Endothelial cell of umbilical vein (primary cell): Measurements from ENCODE around the gene TMEM178B. TPM values are rescaled to one million over a fixed set of nuclear protein-coding genes. Genes with fewer than 3 reads are reported as not detected.

Experiments used
- BruUV-seq: library from RNA; stranded (reverse); fragments of 400-500 nt; replicated peaks from 2 replicates; lab custom pipeline; 2021; lab: Mats Ljungman, UMichigan
- CTCF ChIA-PET: fragments of 300-600, 350-600 bp; sonication (Branson Sonifier 250); formaldehyde crosslinking; loops from one replicate; lab custom pipeline; 2021; ENCODE audit warnings: antibody characterized with exemption, inconsistent platforms; lab: Charles Lee
- POLR2A ChIA-PET: fragments of 300-600, 350-600 bp; sonication (Branson Sonifier 250); formaldehyde crosslinking; loops from one replicate; lab custom pipeline; 2021; ENCODE audit warnings: antibody characterized with exemption, inconsistent platforms; lab: Charles Lee
- DNase-seq: peaks from one replicate; pipeline ENCODE4 v3.0.0-alpha.2; 2011; ENCODE audit warnings: low read depth, low spot score
- FAIRE-seq: peaks from 2 replicates; lab custom pipeline; 2011; peaks lifted over from hg19 to GRCh38; lab: Jason Lieb, UNC
- H2AFZ ChIP-seq: 2 replicates; pipeline ENCODE4 v1.6.0; 2012; ENCODE audit warnings: low read depth, low read length, control low read depth, inconsistent platforms
- H3K27ac ChIP-seq: 2 replicates; pipeline ENCODE4 v1.5.1; 2011; ENCODE audit warnings: low read depth, mild to moderate bottlenecking, control low read depth, low read length, moderate library complexity; ENCODE audit not compliant: insufficient read depth
- H3K27me3 ChIP-seq, 2 experiments: 2 replicates each; pipeline versions ENCODE4 v1.6.0 to v1.6.1; 2011; ENCODE audit warnings: low read length in 2 of 2, mixed read lengths in 1 of 2; ENCODE audit not compliant: control insufficient read depth in 2 of 2, insufficient read depth in 2 of 2
- H3K36me3 ChIP-seq, 2 experiments: 2 replicates in 1 of 2; 3 replicates in 1 of 2; pipeline ENCODE4 v1.5.1; 2011; ENCODE audit warnings: low read length in 2 of 2, mild to moderate bottlenecking in 1 of 2, moderate library complexity in 1 of 2; ENCODE audit not compliant: control insufficient read depth in 2 of 2, insufficient read depth in 2 of 2; ENCODE audit errors: extremely low read depth in 1 of 2
- H3K4me1 ChIP-seq: 3 replicates; pipeline ENCODE4 v1.5.1; 2011; ENCODE audit warnings: mild to moderate bottlenecking, low read length; ENCODE audit not compliant: control insufficient read depth, insufficient read depth; ENCODE audit errors: extremely low read depth
- H3K4me2 ChIP-seq: 2 replicates; pipeline ENCODE4 v1.6.1; 2011; ENCODE audit warnings: low read length, control low read depth, mixed read lengths; ENCODE audit not compliant: insufficient read depth
- H3K4me3 ChIP-seq, 3 experiments: fragments of 200-600 bp in 1 of 3; sonication (generic), shearing (Covaris generic) in 1 of 3; replicated peaks in 1 of 3; 2 replicates each; pipeline ENCODE4 v1.5.1; 2011 to 2016; ENCODE audit warnings: control low read depth in 3 of 3, low read length in 3 of 3, mild to moderate bottlenecking in 2 of 3, inconsistent platforms in 1 of 3, low read depth in 1 of 3, moderate library complexity in 1 of 3; ENCODE audit not compliant: insufficient read depth in 1 of 3
- H3K79me2 ChIP-seq: 2 replicates; pipeline ENCODE4 v1.6.0; 2012; ENCODE audit warnings: low read length, inconsistent platforms; ENCODE audit not compliant: control insufficient read depth, insufficient read depth
- H3K9ac ChIP-seq: replicated peaks from 2 replicates; pipeline ENCODE3; 2011; ENCODE audit warnings: low read length, control low read depth; ENCODE audit not compliant: insufficient read depth; ENCODE audit errors: extremely low read depth
- H3K9me1 ChIP-seq: replicated peaks from 3 replicates; pipeline ENCODE4 v1.6.0; 2011; ENCODE audit warnings: mild to moderate bottlenecking, low read length; ENCODE audit not compliant: control insufficient read depth, insufficient read depth; ENCODE audit errors: extremely low read depth
- H3K9me3 ChIP-seq: replicated peaks from 2 replicates; pipeline ENCODE4 v1.5.1; 2012; ENCODE audit warnings: low read length, inconsistent platforms; ENCODE audit not compliant: control insufficient read depth, insufficient read depth
- H4K20me1 ChIP-seq: replicated peaks from 2 replicates; pipeline ENCODE3; 2011; ENCODE audit warnings: mild to moderate bottlenecking, low read length; ENCODE audit not compliant: control insufficient read depth, insufficient read depth; ENCODE audit errors: extremely low read depth
- EZH2 ChIP-seq: IDR thresholded peaks from 2 replicates; pipeline ENCODE4 v1.6.1; 2012; ENCODE audit warnings: borderline replicate concordance, low read depth, mild to moderate bottlenecking, moderate library complexity, low read length, inconsistent platforms; ENCODE audit not compliant: severe bottlenecking
- FOS ChIP-seq: IDR thresholded peaks from 2 replicates; pipeline ENCODE4 v1.6.1; 2011; ENCODE audit warnings: mild to moderate bottlenecking, low read length, moderate library complexity, borderline replicate concordance; ENCODE audit not compliant: insufficient read depth
- GATA2 ChIP-seq: IDR thresholded peaks from 2 replicates; pipeline ENCODE4 v1.7.0; 2011; ENCODE audit warnings: low read depth, mild to moderate bottlenecking, moderate library complexity, mixed read lengths, low read length; ENCODE audit not compliant: insufficient read length, insufficient read depth
- JUN ChIP-seq: IDR thresholded peaks from 2 replicates; pipeline ENCODE4 v1.6.1; 2011; ENCODE audit warnings: borderline replicate concordance, low read depth; ENCODE audit not compliant: insufficient read length, insufficient read depth
- MYC ChIP-seq: IDR thresholded peaks from one replicate; pipeline ENCODE4 v1.6.1; 2011; ENCODE audit warnings: mild to moderate bottlenecking, low read depth, low read length
- POLR2A ChIP-seq: IDR thresholded peaks from 2 replicates; pipeline ENCODE4 v1.6.1; 2012; ENCODE audit warnings: low read depth, mild to moderate bottlenecking, control low read depth, low read length
- POLR2AphosphoS5 ChIP-seq: IDR thresholded peaks from 2 replicates; pipeline ENCODE4 v1.6.1; 2012; ENCODE audit warnings: low read depth, mild to moderate bottlenecking, control low read depth, low read length, moderate library complexity; ENCODE audit not compliant: insufficient read depth
- dilution Hi-C: fragments of 300-500 bp; cut with MboI; formaldehyde crosslinking; loops from one replicate; pipeline ENCODE4 v1.15.0; 2019; ENCODE audit warnings: low sequenced_read_pairs; ENCODE audit not compliant: extremely low pct_ligation_motif_present
- intact Hi-C: fragments of 100-400 bp; cut with micrococcal nuclease; formaldehyde crosslinking; loops from one replicate; pipeline ENCODE4 v1.10.0; 2022
- polyA plus RNA-seq, 4 experiments: library from polyadenylated mRNA; depleted of rRNA in 3 of 4; stranded (reverse) in 3 of 4; unstranded in 1 of 4; fragments of >200 nt; gene quantifications; 2 replicates each; pipeline versions ENCODE4 v1.2.1 to v1.2.3, GENCODE V29; 2011 to 2012; ENCODE audit warnings: missing spikeins in 1 of 4
- total RNA-seq: library from RNA; stranded (reverse); gene quantifications from 2 replicates; pipeline ENCODE4 v1.2.3, GENCODE V29; 2021
- TF ChIP-seq, protein P1 (sequence below), 2 donors: IDR thresholded peaks; 1 replicate in 1 of 2; 2 replicates in 1 of 2; pipeline ENCODE4 v1.5.1; 2011; ENCODE audit warnings: low read length in 2 of 2, mild to moderate bottlenecking in 2 of 2, moderate library complexity in 2 of 2, control low read depth in 1 of 2, inconsistent platforms in 1 of 2, low read depth in 1 of 2; ENCODE audit not compliant: insufficient read depth in 1 of 2; ENCODE audit errors: extremely low read depth in 1 of 2
- TF ChIP-seq, protein P2 (sequence below): IDR thresholded peaks from 2 replicates; pipeline ENCODE4 v1.6.1; 2011; ENCODE audit not compliant: insufficient read depth, insufficient read length

Gene TMEM178B
- total and polyA plus RNA-seq, 2 donors (not counting 3 experiments of a cell fraction or from before 2014, with no cell fraction given): not detected

DNA sequence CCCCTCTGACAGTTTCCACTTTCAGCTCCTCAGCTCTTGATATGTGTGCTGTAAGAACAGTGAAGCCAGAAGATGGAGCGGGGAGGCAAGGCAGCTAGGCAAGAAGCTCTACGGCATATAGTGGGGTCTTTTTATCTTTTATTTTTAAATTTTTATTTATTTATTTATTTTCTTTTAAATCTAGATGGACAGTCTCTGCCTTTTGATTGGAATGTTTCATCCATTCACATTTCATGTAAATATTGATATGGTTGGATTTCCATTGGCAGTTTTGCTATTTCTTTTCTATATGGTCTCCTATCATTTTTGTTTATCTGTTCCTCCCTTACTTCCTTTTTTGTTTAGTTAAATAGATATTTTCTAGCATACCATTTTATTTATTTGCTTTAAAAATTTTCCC, 183.7 kb downstream of the TMEM178B start:
- Histone ChIP-seq H3K27me3 (no peaks in the 10 kb centered on the region), H3K36me3 (no peaks in the 10 kb centered on the region), H3K4me2 (no peak overlapping the region), H2AFZ (no peak overlapping the region), H3K27ac (no peak overlapping the region), H3K9me3 (no peaks in the 10 kb centered on the region), H3K4me3 (no peak overlapping the region), H3K9ac (no peak overlapping the region), H3K9me1 (no peaks in the 10 kb centered on the region), H3K79me2 (no peaks in the 10 kb centered on the region), H4K20me1 (no peaks in the 10 kb centered on the region), H3K4me1 (no peaks in the 10 kb centered on the region)
- CTCF ChIA-PET: no interaction called here
- dilution Hi-C loops: no loop called here
- POLR2A ChIA-PET: no interaction called here
- DNase-seq (no peak), FAIRE-seq (no peak)
- intact Hi-C loops: loop anchor here (10.0 kb wide), 1 partner anchor 277 kb away; no protein-coding TSS in a partner anchor
- no peak for TF ChIP-seq FOS
- TF ChIP-seq, protein P1, sequence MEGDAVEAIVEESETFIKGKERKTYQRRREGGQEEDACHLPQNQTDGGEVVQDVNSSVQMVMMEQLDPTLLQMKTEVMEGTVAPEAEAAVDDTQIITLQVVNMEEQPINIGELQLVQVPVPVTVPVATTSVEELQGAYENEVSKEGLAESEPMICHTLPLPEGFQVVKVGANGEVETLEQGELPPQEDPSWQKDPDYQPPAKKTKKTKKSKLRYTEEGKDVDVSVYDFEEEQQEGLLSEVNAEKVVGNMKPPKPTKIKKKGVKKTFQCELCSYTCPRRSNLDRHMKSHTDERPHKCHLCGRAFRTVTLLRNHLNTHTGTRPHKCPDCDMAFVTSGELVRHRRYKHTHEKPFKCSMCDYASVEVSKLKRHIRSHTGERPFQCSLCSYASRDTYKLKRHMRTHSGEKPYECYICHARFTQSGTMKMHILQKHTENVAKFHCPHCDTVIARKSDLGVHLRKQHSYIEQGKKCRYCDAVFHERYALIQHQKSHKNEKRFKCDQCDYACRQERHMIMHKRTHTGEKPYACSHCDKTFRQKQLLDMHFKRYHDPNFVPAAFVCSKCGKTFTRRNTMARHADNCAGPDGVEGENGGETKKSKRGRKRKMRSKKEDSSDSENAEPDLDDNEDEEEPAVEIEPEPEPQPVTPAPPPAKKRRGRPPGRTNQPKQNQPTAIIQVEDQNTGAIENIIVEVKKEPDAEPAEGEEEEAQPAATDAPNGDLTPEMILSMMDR (IDR thresholded peaks at IDR 0.05; ENCODE audit: extremely low read depth in 1 of 2, insufficient read depth in 1 of 2, low read depth in 1 of 2, low read length in 2 of 2): no peak
- TF ChIP-seq EZH2: no peak
- TF ChIP-seq POLR2AphosphoS5: no peak
- TF ChIP-seq MYC: no peak
- no peak for TF ChIP-seq GATA2
- no peak for TF ChIP-seq JUN
- TF ChIP-seq, protein P2, sequence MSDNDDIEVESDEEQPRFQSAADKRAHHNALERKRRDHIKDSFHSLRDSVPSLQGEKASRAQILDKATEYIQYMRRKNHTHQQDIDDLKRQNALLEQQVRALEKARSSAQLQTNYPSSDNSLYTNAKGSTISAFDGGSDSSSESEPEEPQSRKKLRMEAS: no peak
- no peak for TF ChIP-seq POLR2A
- no TSS peak for BruUV-seq
